Measurements from ENCODE around the gene SLC30A3.

- TF ChIP-seq POLR2AphosphoS5 (IDR thresholded peaks at IDR 0.05; ENCODE audit: low read depth, low read length) (no peak), REST (IDR thresholded peaks at IDR 0.05; ENCODE audit: insufficient read depth in 1 of 2, low read depth in 2 of 2, low read length in 2 of 2) (no peak)
These were observed 42.7 kb upstream of the SLC30A3 start for GRCh38 chr2:27305516-27305915.

Measured in PFSK-1 (cell line).